Caco-2 (cell line): ENCODE measurements around the gene PMF1. TPM values are rescaled to one million over a fixed set of nuclear protein-coding genes. Genes with fewer than 3 reads are reported as not detected.

ENCODE experiments used
- BruUV-seq: library from RNA; stranded (reverse); fragments of 400-500 nt; replicated peaks from 2 replicates; lab custom pipeline; 2021; lab: Mats Ljungman, UMichigan
- CTCF ChIA-PET: fragments of 300-600 bp; sonication (Branson Sonifier 250); formaldehyde crosslinking; loops from one replicate; lab custom pipeline; 2022; ENCODE audit warnings: antibody characterized with exemption; lab: Charles Lee
- POLR2A ChIA-PET: fragments of 300-600 bp; sonication (Branson Sonifier 250); formaldehyde crosslinking; loops from one replicate; lab custom pipeline; 2022; ENCODE audit warnings: antibody characterized with exemption; lab: Charles Lee
- DNase-seq, 2 experiments: peaks; one replicate each; pipeline versions ENCODE4 v3.0.0 to v3.0.0-alpha.2; 2020 to 2022
- H3K27me3 ChIP-seq: replicated peaks from 2 replicates; pipeline ENCODE4 v1.6.0; 2011; ENCODE audit warnings: low read length; ENCODE audit not compliant: control insufficient read depth, insufficient read depth
- H3K36me3 ChIP-seq: 2 replicates; pipeline ENCODE4 v1.5.1; 2011; ENCODE audit warnings: low read length; ENCODE audit not compliant: control insufficient read depth, insufficient read depth
- H3K4me1 ChIP-seq: fragments of 250-450 bp; sonication (Bioruptor Pico); 2 replicates; pipeline ENCODE4 v1.5.1; 2020; ENCODE audit warnings: mild to moderate bottlenecking
- H3K4me3 ChIP-seq: 2 replicates; pipeline ENCODE4 v1.5.1; 2011; ENCODE audit warnings: low read depth, mild to moderate bottlenecking, control low read depth, low read length
- H3K9me3 ChIP-seq: fragments of 250-450 bp; sonication (Bioruptor Pico); 2 replicates; pipeline ENCODE4 v1.5.1; 2020; ENCODE audit warnings: mild to moderate bottlenecking, moderate library complexity
- H3K27ac Mint-ChIP-seq: one replicate; pipeline ENCODE4 v1.8.0; 2022; ENCODE audit warnings: mixed read lengths; ENCODE audit not compliant: unreplicated experiment
- H3K27me3 Mint-ChIP-seq: one replicate; pipeline ENCODE4 v1.8.0; 2022; ENCODE audit warnings: mixed read lengths; ENCODE audit not compliant: insufficient read depth, unreplicated experiment
- H3K36me3 Mint-ChIP-seq: one replicate; pipeline ENCODE4 v1.8.0; 2022; ENCODE audit warnings: mild to moderate bottlenecking, mixed read lengths; ENCODE audit not compliant: insufficient read depth, unreplicated experiment
- H3K4me1 Mint-ChIP-seq: one replicate; pipeline ENCODE4 v1.8.0; 2022; ENCODE audit warnings: low read depth, mixed read lengths; ENCODE audit not compliant: unreplicated experiment
- H3K4me3 Mint-ChIP-seq: one replicate; pipeline ENCODE4 v1.8.0; 2022; ENCODE audit warnings: mild to moderate bottlenecking, moderate library complexity, mixed read lengths; ENCODE audit not compliant: unreplicated experiment
- H3K9me3 Mint-ChIP-seq: one replicate; pipeline ENCODE4 v1.8.0; 2022; ENCODE audit warnings: mixed read lengths; ENCODE audit not compliant: unreplicated experiment
- intact Hi-C: fragments of 100-400 bp; cut with micrococcal nuclease; formaldehyde crosslinking; loops from one replicate; pipeline ENCODE4 v1.10.0; 2022; ENCODE audit not compliant: unreplicated experiment
- total RNA-seq: library from RNA; stranded (reverse); gene quantifications from 2 replicates; pipeline ENCODE4 v1.2.3, GENCODE V29; 2022
- TF ChIP-seq, protein P1 (sequence below), 2 experiments: fragments of 200-600 bp in 1 of 2; IDR thresholded peaks; 1 replicate in 1 of 2; 2 replicates in 1 of 2; pipeline versions ENCODE4 v1.5.1 to v1.8.0; 2011 to 2022; ENCODE audit warnings: antibody characterized with exemption in 1 of 2, control low read depth in 1 of 2, inconsistent platforms in 1 of 2, low read depth in 1 of 2, low read length in 1 of 2, mild to moderate bottlenecking in 1 of 2, moderate library complexity in 1 of 2; ENCODE audit not compliant: insufficient read depth in 1 of 2, severe bottlenecking in 1 of 2, unreplicated experiment in 1 of 2

Gene PMF1
- total RNA-seq, 1 experiment from 2014 or later = 90.2 TPM

DNA sequence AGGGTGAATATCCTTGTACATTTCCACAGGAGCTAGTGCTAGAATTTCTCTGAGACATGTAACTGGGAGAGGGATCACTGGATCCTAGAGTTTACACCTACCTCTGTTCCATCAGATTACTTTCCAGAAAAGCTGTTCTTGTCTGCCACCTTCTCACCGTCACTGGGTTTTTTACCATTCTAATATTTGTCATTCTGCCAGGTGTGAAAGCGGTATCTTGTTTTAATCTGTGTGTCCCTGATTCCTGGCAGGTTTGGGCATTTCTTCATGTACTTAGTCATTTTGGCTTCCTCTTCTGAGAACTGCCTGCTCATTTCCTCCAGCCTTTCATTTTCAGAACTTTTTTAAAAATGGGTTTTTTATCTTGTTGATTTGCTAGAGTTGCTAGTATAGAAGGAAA lies 5.1 kb downstream of the PMF1 start:
- DNase-seq = no peak
- TF ChIP-seq, protein P1, sequence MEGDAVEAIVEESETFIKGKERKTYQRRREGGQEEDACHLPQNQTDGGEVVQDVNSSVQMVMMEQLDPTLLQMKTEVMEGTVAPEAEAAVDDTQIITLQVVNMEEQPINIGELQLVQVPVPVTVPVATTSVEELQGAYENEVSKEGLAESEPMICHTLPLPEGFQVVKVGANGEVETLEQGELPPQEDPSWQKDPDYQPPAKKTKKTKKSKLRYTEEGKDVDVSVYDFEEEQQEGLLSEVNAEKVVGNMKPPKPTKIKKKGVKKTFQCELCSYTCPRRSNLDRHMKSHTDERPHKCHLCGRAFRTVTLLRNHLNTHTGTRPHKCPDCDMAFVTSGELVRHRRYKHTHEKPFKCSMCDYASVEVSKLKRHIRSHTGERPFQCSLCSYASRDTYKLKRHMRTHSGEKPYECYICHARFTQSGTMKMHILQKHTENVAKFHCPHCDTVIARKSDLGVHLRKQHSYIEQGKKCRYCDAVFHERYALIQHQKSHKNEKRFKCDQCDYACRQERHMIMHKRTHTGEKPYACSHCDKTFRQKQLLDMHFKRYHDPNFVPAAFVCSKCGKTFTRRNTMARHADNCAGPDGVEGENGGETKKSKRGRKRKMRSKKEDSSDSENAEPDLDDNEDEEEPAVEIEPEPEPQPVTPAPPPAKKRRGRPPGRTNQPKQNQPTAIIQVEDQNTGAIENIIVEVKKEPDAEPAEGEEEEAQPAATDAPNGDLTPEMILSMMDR (IDR thresholded peaks at IDR 0.05; ENCODE audit: insufficient read depth in 1 of 2, low read depth in 1 of 2, low read length in 1 of 2, severe bottlenecking in 1 of 2, unreplicated experiment in 1 of 2) = no peak

GRCh38 chr1:156220226-156220625 lies 7.4 kb downstream of the PMF1 start:
- POLR2A ChIA-PET = no interaction called here
- no peak overlapping the region for H3K27ac Mint-ChIP-seq
- Histone ChIP-seq H3K4me3 (no peak overlapping the region), H3K36me3 (no peaks in the 10 kb centered on the region), H3K9me3 (no peaks in the 10 kb centered on the region), H3K4me1 (peaks cover 5% of the 10 kb centered on the region; the same call in 1 of the 2 replicates), H3K27me3 (no peaks in the 10 kb centered on the region)
- CTCF ChIA-PET = no interaction called here
- intact Hi-C loops = no loop called here
- no peak for DNase-seq
- TF ChIP-seq, protein P1 (IDR thresholded peaks at IDR 0.05; ENCODE audit: insufficient read depth in 1 of 2, low read depth in 1 of 2, low read length in 1 of 2, severe bottlenecking in 1 of 2, unreplicated experiment in 1 of 2) = no peak
- peaks cover 25% of the 10 kb centered on the region for H3K36me3 Mint-ChIP-seq
- H3K4me1 Mint-ChIP-seq = peaks cover 6% of the 10 kb centered on the region
- H3K27me3 Mint-ChIP-seq = no peaks in the 10 kb centered on the region
- no TSS peak for BruUV-seq
- H3K4me3 Mint-ChIP-seq = no peak overlapping the region
- H3K9me3 Mint-ChIP-seq = no peaks in the 10 kb centered on the region

More for the DNA sequence above, 5.1 kb downstream of the PMF1 start:
- Histone ChIP-seq H3K36me3 (no peaks in the 10 kb centered on the region; the same call in 1 of the 2 replicates), H3K4me3 (no peak overlapping the region), H3K4me1 (peaks cover 7% of the 10 kb centered on the region), H3K9me3 (no peaks in the 10 kb centered on the region), H3K27me3 (no peaks in the 10 kb centered on the region)
- Mint-ChIP-seq H3K27ac (no peak overlapping the region), H3K4me1 (peaks cover 13% of the 10 kb centered on the region), H3K36me3 (peaks cover 29% of the 10 kb centered on the region), H3K4me3 (no peak overlapping the region), H3K9me3 (no peaks in the 10 kb centered on the region), H3K27me3 (no peaks in the 10 kb centered on the region)
- POLR2A ChIA-PET = interaction anchor here (0.7 kb wide), 1 partner anchor 63 kb away, joined by 3 read pairs; no protein-coding TSS in a partner anchor
- intact Hi-C loops = no loop called here
- CTCF ChIA-PET = interaction anchor here (1.2 kb wide), 1 partner anchor 24 kb away, joined by 3 read pairs; no protein-coding TSS in a partner anchor
- BruUV-seq = no TSS peak

- Histone ChIP-seq H3K36me3 (no peaks in the 10 kb centered on the region; the same call in 1 of the 2 replicates), H3K4me1 (peaks cover 6% of the 10 kb centered on the region; the same call in 1 of the 2 replicates), H3K9me3 (no peaks in the 10 kb centered on the region), H3K27me3 (no peaks in the 10 kb centered on the region), H3K4me3 (no peak overlapping the region)
- H3K27me3 Mint-ChIP-seq = no peaks in the 10 kb centered on the region
- no TSS peak for BruUV-seq
- ChIA-PET POLR2A (no interaction called here), CTCF (interaction anchor here (0.6 kb wide), 1 partner anchor 22 kb away, joined by 3 read pairs; no protein-coding TSS in a partner anchor)
- no peak for DNase-seq
- no peak overlapping the region for H3K4me3 Mint-ChIP-seq
- intact Hi-C loops = no loop called here
- H3K4me1 Mint-ChIP-seq = peaks cover 6% of the 10 kb centered on the region
- no peak overlapping the region for H3K27ac Mint-ChIP-seq
- peaks cover 25% of the 10 kb centered on the region for H3K36me3 Mint-ChIP-seq
- no peaks in the 10 kb centered on the region for H3K9me3 Mint-ChIP-seq
- TF ChIP-seq, protein P1 (IDR thresholded peaks at IDR 0.05; ENCODE audit: insufficient read depth in 1 of 2, low read depth in 1 of 2, low read length in 1 of 2, severe bottlenecking in 1 of 2, unreplicated experiment in 1 of 2) = no peak
Observed at GRCh38 chr1:156221986-156222692, 9.3 kb downstream of the PMF1 start.
